ENCODE measurements around the gene ANXA4. TPM values are rescaled to one million over a fixed set of nuclear protein-coding genes. Genes with fewer than 3 reads are reported as not detected.

Gene ANXA4
- total RNA-seq, 1 experiment from 2014 or later: 9.5 TPM

DNA sequence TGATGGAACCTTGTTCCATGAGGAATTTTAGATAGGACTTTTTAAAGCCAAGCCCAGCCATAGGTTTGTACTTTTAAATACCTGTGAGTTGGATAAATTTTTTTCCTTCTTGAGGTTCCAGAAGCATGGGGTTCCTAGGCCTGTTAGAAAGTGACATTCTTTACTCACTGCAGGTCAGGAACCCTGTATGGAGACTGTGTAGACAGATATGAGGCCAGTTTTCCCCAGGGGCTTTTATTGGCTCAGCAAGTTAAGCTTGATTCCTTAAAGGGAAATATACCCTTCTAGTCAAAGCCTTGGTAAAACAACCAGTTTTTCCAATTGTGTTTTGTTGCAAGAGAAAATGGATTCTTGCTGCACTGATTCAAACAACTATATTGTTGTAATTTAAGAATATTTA lies 49.1 kb downstream of the ANXA4 start:
- no peak for TF ChIP-seq JAZF1 (CRISPR knock-in tag; IDR thresholded peaks at IDR 0.05)
- no peak for TF ChIP-seq NR3C1 (CRISPR knock-in tag; conservative IDR thresholded peaks at IDR 0.05; ENCODE audit: low read depth)
- TF ChIP-seq, protein P1, sequence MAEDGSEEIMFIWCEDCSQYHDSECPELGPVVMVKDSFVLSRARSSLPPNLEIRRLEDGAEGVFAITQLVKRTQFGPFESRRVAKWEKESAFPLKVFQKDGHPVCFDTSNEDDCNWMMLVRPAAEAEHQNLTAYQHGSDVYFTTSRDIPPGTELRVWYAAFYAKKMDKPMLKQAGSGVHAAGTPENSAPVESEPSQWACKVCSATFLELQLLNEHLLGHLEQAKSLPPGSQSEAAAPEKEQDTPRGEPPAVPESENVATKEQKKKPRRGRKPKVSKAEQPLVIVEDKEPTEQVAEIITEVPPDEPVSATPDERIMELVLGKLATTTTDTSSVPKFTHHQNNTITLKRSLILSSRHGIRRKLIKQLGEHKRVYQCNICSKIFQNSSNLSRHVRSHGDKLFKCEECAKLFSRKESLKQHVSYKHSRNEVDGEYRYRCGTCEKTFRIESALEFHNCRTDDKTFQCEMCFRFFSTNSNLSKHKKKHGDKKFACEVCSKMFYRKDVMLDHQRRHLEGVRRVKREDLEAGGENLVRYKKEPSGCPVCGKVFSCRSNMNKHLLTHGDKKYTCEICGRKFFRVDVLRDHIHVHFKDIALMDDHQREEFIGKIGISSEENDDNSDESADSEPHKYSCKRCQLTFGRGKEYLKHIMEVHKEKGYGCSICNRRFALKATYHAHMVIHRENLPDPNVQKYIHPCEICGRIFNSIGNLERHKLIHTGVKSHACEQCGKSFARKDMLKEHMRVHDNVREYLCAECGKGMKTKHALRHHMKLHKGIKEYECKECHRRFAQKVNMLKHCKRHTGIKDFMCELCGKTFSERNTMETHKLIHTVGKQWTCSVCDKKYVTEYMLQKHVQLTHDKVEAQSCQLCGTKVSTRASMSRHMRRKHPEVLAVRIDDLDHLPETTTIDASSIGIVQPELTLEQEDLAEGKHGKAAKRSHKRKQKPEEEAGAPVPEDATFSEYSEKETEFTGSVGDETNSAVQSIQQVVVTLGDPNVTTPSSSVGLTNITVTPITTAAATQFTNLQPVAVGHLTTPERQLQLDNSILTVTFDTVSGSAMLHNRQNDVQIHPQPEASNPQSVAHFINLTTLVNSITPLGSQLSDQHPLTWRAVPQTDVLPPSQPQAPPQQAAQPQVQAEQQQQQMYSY (CRISPR knock-in tag; IDR thresholded peaks at IDR 0.05): no peak
- TF ChIP-seq ATF6 (CRISPR knock-in tag; IDR thresholded peaks at IDR 0.05): no peak
- no peak for TF ChIP-seq ATF2 (CRISPR knock-in tag; IDR thresholded peaks at IDR 0.05; ENCODE audit: borderline replicate concordance, low read depth)
- no peak for TF ChIP-seq PRRX2 (CRISPR knock-in tag; IDR thresholded peaks at IDR 0.05)
- TF ChIP-seq ETV6 (CRISPR knock-in tag; IDR thresholded peaks at IDR 0.05): no peak
- TF ChIP-seq, protein P2, sequence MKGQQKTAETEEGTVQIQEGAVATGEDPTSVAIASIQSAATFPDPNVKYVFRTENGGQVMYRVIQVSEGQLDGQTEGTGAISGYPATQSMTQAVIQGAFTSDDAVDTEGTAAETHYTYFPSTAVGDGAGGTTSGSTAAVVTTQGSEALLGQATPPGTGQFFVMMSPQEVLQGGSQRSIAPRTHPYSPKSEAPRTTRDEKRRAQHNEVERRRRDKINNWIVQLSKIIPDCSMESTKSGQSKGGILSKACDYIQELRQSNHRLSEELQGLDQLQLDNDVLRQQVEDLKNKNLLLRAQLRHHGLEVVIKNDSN (CRISPR knock-in tag; IDR thresholded peaks at IDR 0.05): no peak
- Mint-ChIP-seq H3K4me1 (peaks cover 18% of the 10 kb centered on the region), H3K27ac (no peak overlapping the region), H3K9me3 (no peaks in the 10 kb centered on the region), H3K4me3 (no peak overlapping the region), H3K36me3 (no peaks in the 10 kb centered on the region), H3K27me3 (ENCODE audit: low read depth) (no peaks in the 10 kb centered on the region)
- ChIA-PET POLR2A (no interaction called here), CTCF (interaction anchor here (1.2 to 3.8 kb wide), 5 partner anchors 10 to 74 kb away, joined by 3 to 36 read pairs (median 5); partner anchors contain the start of gene ANXA4)
- no peak for DNase-seq (ENCODE audit: low spot score)
- ATAC-seq: no peak

- Mint-ChIP-seq H3K27me3 (ENCODE audit: low read depth) (no peaks in the 10 kb centered on the region), H3K4me3 (no peak overlapping the region), H3K27ac (no peak overlapping the region), H3K9me3 (peaks cover 5% of the 10 kb centered on the region), H3K36me3 (peaks cover 4% of the 10 kb centered on the region), H3K4me1 (peaks cover 11% of the 10 kb centered on the region)
- no peak for TF ChIP-seq KAT7 (CRISPR knock-in tag; IDR thresholded peaks at IDR 0.05; ENCODE audit: borderline replicate concordance)
- TF ChIP-seq HMGA2 (CRISPR knock-in tag; IDR thresholded peaks at IDR 0.05): no peak
- TF ChIP-seq ZNF317 (CRISPR knock-in tag; IDR thresholded peaks at IDR 0.05; ENCODE audit: borderline replicate concordance, low read depth): no peak
- TF ChIP-seq CREB1 (CRISPR knock-in tag; IDR thresholded peaks at IDR 0.05): no peak
- TF ChIP-seq ESRRA (CRISPR knock-in tag; IDR thresholded peaks at IDR 0.05; ENCODE audit: borderline replicate concordance): no peak
- no peak for DNase-seq (ENCODE audit: low spot score)
- ChIA-PET POLR2A (no interaction called here), CTCF (interaction anchor here (2.0 kb wide), 1 partner anchor 71 kb away, joined by 11 read pairs; no protein-coding TSS in a partner anchor)
- no peak for ATAC-seq
These were observed 54.2 kb downstream of the ANXA4 start for GRCh38 chr2:69796174-69796573.

GRCh38 chr2:69797235-69797634 lies 55.3 kb downstream of the ANXA4 start:
- ATAC-seq (no peak), DNase-seq (ENCODE audit: low spot score) (no peak)
- no peak overlapping the region for H3K27ac Mint-ChIP-seq
- ChIA-PET POLR2A (no interaction called here), CTCF (interaction anchor here (2.0 kb wide), 1 partner anchor 72 kb away, joined by 11 read pairs; no protein-coding TSS in a partner anchor)
- H3K36me3 Mint-ChIP-seq: peaks cover 4% of the 10 kb centered on the region
- H3K4me3 Mint-ChIP-seq: no peak overlapping the region
- H3K4me1 Mint-ChIP-seq: peaks cover 17% of the 10 kb centered on the region
- peaks cover 5% of the 10 kb centered on the region for H3K9me3 Mint-ChIP-seq
- no peak for TF ChIP-seq NR3C1 (CRISPR knock-in tag; conservative IDR thresholded peaks at IDR 0.05; ENCODE audit: low read depth)
- H3K27me3 Mint-ChIP-seq (ENCODE audit: low read depth): no peaks in the 10 kb centered on the region
